GM12878 (cell line): Measurements from ENCODE around the gene DPF3. TPM values are rescaled to one million over a fixed set of nuclear protein-coding genes. Genes with fewer than 3 reads are reported as not detected.

Source experiments
- BHLHE40 ChIP-seq, 2 experiments: fragments of 450-650 bp in 1 of 2; IDR thresholded peaks; 2 replicates each; pipeline ENCODE4 v1.6.1; 2011 to 2017; ENCODE audit warnings: low read depth in 2 of 2, borderline replicate concordance in 1 of 2, improper control_type of control experiment in 1 of 2, low read length in 1 of 2, mild to moderate bottlenecking in 1 of 2
- BRCA1 ChIP-seq: IDR thresholded peaks from 2 replicates; pipeline ENCODE4 v1.6.1; 2011; ENCODE audit warnings: low read depth, low read length, improper control_type of control experiment
- EZH2 ChIP-seq: IDR thresholded peaks from 2 replicates; pipeline ENCODE4 v1.6.1; 2012; ENCODE audit warnings: low read depth, mild to moderate bottlenecking, control low read depth, inconsistent platforms, low read length, borderline replicate concordance; ENCODE audit not compliant: control insufficient read depth
- HDGF ChIP-seq: fragments of 450-650 bp; IDR thresholded peaks from 2 replicates; pipeline ENCODE4 v1.6.1; 2016; ENCODE audit warnings: antibody characterized with exemption
- RCOR1 ChIP-seq: conservative IDR thresholded peaks from 2 replicates; pipeline ENCODE4 v1.6.1; 2012; ENCODE audit warnings: low read depth, low read length, improper control_type of control experiment
- polyA plus RNA-seq, 11 experiments: library from polyadenylated mRNA; depleted of rRNA in 4 of 11; unstranded in 6 of 11; stranded (reverse) in 5 of 11; fragments of >200 nt; fragmentation: Nextera tagmentation in 4 of 11; fragmentation: Illumina TruSeq in 1 of 11; extraction: Ambion mirVana in 4 of 11; extraction: Trizol in 1 of 11; gene quantifications; 1 replicate in 1 of 11; 2 replicates in 10 of 11; pipeline versions ENCODE4 v1.2.1 to v1.2.3, GENCODE V29; 2011 to 2016; ENCODE audit warnings: inconsistent platforms in 2 of 11, missing spikeins in 2 of 11, low read depth in 1 of 11
- total RNA-seq, 4 experiments: library from RNA; depleted of rRNA in 3 of 4; stranded (reverse); fragments of >200 nt in 3 of 4; fragmentation: Illumina TruSeq in 1 of 4; extraction: Trizol in 1 of 4; gene quantifications; 2 replicates each; pipeline versions ENCODE4 v1.2.1 to v1.2.3, GENCODE V29; 2013 to 2021
- TF ChIP-seq, protein P1 (sequence below): fragments of 450-650 bp; IDR thresholded peaks from 2 replicates; pipeline ENCODE4 v1.6.1; 2018; ENCODE audit warnings: mild to moderate bottlenecking, low read depth, moderate library complexity; ENCODE audit not compliant: partially characterized antibody
- TF ChIP-seq, protein P2 (sequence below): fragments of 450-650 bp; IDR thresholded peaks from 2 replicates; pipeline ENCODE4 v1.6.1; 2018; ENCODE audit warnings: borderline replicate concordance, mild to moderate bottlenecking; ENCODE audit not compliant: partially characterized antibody
- TF ChIP-seq, protein P3 (sequence below): fragments of 450-650 bp; IDR thresholded peaks from 2 replicates; pipeline ENCODE4 v1.6.1; 2017; ENCODE audit warnings: borderline replicate concordance
- TF ChIP-seq, protein P4 (sequence below): fragments of 450-650 bp; IDR thresholded peaks from 2 replicates; pipeline ENCODE4 v1.6.1; 2017; ENCODE audit warnings: low read depth, mild to moderate bottlenecking, moderate library complexity
- TF ChIP-seq, protein P5 (sequence below): fragments of 450-650 bp; formaldehyde crosslinking; IDR thresholded peaks from 2 replicates; pipeline ENCODE4 v1.4.0; 2022; ENCODE audit warnings: mild to moderate bottlenecking, moderate library complexity
- TF ChIP-seq, protein P6 (sequence below): fragments of 450-650 bp; IDR thresholded peaks from 2 replicates; pipeline ENCODE4 v1.6.1; 2017; ENCODE audit warnings: mild to moderate bottlenecking, moderate library complexity

Gene DPF3
- total and polyA plus RNA-seq, 10 of the 15 experiments (the other 5 are each of a cell fraction or from before 2014, with no cell fraction given), result 0.69 to 8.0 (median 2.2) TPM

DNA sequence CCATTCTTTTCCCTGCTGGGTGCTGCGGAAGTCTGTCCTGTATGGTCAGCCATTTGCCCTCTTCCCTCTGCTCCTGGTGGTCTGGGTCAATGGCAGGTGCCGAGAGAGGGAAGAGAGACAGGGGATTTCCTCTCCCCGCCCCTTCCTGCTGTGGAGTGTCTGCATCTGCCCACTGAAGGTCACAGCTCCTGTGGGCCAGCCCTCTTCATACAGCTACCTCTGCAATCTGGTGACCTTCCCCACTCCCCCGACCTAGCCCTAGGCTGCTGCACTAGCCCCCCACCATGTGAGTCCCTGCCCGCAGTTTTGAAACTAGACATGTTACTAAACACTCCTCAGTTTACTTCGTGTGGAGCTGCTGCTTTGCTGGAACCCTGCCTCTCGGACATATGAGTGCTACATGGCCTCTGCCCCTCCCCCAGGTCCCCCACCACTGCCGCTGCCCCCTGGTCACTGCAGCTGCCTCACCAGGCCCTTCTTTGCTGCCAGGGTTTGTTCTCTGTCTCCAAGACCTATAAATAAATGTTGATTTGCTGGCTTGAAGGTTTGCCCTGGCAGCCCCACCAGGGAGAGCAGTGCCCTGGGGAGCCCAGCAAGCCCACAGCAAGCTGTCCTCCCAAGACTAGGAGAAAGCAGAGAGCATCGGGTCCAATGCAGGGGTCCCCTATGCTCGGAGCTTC lies 102.9 kb downstream of the DPF3 start (continued):
- TF ChIP-seq, protein P1, sequence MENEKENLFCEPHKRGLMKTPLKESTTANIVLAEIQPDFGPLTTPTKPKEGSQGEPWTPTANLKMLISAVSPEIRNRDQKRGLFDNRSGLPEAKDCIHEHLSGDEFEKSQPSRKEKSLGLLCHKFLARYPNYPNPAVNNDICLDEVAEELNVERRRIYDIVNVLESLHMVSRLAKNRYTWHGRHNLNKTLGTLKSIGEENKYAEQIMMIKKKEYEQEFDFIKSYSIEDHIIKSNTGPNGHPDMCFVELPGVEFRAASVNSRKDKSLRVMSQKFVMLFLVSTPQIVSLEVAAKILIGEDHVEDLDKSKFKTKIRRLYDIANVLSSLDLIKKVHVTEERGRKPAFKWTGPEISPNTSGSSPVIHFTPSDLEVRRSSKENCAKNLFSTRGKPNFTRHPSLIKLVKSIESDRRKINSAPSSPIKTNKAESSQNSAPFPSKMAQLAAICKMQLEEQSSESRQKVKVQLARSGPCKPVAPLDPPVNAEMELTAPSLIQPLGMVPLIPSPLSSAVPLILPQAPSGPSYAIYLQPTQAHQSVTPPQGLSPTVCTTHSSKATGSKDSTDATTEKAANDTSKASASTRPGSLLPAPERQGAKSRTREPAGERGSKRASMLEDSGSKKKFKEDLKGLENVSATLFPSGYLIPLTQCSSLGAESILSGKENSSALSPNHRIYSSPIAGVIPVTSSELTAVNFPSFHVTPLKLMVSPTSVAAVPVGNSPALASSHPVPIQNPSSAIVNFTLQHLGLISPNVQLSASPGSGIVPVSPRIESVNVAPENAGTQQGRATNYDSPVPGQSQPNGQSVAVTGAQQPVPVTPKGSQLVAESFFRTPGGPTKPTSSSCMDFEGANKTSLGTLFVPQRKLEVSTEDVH, result no peak
- TF ChIP-seq, protein P2, sequence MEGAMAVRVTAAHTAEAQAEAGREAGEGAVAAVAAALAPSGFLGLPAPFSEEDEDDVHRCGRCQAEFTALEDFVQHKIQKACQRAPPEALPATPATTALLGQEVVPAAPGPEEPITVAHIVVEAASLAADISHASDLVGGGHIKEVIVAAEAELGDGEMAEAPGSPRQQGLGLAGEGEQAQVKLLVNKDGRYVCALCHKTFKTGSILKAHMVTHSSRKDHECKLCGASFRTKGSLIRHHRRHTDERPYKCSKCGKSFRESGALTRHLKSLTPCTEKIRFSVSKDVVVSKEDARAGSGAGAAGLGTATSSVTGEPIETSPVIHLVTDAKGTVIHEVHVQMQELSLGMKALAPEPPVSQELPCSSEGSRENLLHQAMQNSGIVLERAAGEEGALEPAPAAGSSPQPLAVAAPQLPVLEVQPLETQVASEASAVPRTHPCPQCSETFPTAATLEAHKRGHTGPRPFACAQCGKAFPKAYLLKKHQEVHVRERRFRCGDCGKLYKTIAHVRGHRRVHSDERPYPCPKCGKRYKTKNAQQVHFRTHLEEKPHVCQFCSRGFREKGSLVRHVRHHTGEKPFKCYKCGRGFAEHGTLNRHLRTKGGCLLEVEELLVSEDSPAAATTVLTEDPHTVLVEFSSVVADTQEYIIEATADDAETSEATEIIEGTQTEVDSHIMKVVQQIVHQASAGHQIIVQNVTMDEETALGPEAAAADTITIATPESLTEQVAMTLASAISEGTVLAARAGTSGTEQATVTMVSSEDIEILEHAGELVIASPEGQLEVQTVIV, result no peak
- TF ChIP-seq, protein P3, sequence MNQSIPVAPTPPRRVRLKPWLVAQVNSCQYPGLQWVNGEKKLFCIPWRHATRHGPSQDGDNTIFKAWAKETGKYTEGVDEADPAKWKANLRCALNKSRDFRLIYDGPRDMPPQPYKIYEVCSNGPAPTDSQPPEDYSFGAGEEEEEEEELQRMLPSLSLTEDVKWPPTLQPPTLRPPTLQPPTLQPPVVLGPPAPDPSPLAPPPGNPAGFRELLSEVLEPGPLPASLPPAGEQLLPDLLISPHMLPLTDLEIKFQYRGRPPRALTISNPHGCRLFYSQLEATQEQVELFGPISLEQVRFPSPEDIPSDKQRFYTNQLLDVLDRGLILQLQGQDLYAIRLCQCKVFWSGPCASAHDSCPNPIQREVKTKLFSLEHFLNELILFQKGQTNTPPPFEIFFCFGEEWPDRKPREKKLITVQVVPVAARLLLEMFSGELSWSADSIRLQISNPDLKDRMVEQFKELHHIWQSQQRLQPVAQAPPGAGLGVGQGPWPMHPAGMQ, result no peak
- TF ChIP-seq HDGF (0 out of 2 replicates have a peak, but pooled peaks have one; percentile 30), EZH2 (no peak), RCOR1 (no peak), BHLHE40 (IDR thresholded peaks at IDR 0.05; ENCODE audit: borderline replicate concordance in 1 of 2, low read depth in 2 of 2, low read length in 1 of 2) (peak in 1 of 2 experiments; percentile 23; a peak in 1 of 4 replicates), BRCA1 (no peak)
- TF ChIP-seq, protein P4, sequence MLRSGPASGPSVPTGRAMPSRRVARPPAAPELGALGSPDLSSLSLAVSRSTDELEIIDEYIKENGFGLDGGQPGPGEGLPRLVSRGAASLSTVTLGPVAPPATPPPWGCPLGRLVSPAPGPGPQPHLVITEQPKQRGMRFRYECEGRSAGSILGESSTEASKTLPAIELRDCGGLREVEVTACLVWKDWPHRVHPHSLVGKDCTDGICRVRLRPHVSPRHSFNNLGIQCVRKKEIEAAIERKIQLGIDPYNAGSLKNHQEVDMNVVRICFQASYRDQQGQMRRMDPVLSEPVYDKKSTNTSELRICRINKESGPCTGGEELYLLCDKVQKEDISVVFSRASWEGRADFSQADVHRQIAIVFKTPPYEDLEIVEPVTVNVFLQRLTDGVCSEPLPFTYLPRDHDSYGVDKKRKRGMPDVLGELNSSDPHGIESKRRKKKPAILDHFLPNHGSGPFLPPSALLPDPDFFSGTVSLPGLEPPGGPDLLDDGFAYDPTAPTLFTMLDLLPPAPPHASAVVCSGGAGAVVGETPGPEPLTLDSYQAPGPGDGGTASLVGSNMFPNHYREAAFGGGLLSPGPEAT, result peak; percentile 24; the same call in 1 of the 2 replicates
- TF ChIP-seq, protein P5, sequence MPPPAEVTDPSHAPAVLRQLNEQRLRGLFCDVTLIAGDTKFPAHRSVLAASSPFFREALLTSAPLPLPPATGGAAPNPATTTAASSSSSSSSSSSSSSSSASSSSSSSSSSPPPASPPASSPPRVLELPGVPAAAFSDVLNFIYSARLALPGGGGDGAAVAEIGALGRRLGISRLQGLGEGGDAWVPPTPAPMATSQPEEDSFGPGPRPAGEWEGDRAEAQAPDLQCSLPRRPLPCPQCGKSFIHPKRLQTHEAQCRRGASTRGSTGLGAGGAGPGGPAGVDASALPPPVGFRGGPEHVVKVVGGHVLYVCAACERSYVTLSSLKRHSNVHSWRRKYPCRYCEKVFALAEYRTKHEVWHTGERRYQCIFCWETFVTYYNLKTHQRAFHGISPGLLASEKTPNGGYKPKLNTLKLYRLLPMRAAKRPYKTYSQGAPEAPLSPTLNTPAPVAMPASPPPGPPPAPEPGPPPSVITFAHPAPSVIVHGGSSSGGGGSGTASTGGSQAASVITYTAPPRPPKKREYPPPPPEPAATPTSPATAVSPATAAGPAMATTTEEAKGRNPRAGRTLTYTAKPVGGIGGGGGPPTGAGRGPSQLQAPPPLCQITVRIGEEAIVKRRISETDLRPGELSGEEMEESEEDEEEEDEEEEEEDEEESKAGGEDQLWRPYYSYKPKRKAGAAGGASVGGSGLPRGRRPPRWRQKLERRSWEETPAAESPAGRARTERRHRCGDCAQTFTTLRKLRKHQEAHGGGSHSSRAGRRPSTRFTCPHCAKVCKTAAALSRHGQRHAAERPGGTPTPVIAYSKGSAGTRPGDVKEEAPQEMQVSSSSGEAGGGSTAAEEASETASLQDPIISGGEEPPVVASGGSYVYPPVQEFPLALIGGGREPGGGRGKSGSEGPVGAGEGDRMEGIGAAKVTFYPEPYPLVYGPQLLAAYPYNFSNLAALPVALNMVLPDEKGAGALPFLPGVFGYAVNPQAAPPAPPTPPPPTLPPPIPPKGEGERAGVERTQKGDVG, result no peak
- TF ChIP-seq, protein P6, sequence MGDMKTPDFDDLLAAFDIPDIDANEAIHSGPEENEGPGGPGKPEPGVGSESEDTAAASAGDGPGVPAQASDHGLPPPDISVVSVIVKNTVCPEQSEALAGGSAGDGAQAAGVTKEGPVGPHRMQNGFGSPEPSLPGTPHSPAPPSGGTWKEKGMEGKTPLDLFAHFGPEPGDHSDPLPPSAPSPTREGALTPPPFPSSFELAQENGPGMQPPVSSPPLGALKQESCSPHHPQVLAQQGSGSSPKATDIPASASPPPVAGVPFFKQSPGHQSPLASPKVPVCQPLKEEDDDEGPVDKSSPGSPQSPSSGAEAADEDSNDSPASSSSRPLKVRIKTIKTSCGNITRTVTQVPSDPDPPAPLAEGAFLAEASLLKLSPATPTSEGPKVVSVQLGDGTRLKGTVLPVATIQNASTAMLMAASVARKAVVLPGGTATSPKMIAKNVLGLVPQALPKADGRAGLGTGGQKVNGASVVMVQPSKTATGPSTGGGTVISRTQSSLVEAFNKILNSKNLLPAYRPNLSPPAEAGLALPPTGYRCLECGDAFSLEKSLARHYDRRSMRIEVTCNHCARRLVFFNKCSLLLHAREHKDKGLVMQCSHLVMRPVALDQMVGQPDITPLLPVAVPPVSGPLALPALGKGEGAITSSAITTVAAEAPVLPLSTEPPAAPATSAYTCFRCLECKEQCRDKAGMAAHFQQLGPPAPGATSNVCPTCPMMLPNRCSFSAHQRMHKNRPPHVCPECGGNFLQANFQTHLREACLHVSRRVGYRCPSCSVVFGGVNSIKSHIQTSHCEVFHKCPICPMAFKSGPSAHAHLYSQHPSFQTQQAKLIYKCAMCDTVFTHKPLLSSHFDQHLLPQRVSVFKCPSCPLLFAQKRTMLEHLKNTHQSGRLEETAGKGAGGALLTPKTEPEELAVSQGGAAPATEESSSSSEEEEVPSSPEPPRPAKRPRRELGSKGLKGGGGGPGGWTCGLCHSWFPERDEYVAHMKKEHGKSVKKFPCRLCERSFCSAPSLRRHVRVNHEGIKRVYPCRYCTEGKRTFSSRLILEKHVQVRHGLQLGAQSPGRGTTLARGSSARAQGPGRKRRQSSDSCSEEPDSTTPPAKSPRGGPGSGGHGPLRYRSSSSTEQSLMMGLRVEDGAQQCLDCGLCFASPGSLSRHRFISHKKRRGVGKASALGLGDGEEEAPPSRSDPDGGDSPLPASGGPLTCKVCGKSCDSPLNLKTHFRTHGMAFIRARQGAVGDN, result no peak
